EL (cell line): ENCODE data around the gene RAD23B.
"Not testable (repeated sequence)": the region's sequence is repeated elsewhere in the genome, so short reads cannot be mapped to it uniquely, and the experiment has no call there.

Experiments used
- DNase-seq: peaks from one replicate; pipeline ENCODE4 v3.0.0-alpha.2; 2016

The RAD23B gene

DNA sequence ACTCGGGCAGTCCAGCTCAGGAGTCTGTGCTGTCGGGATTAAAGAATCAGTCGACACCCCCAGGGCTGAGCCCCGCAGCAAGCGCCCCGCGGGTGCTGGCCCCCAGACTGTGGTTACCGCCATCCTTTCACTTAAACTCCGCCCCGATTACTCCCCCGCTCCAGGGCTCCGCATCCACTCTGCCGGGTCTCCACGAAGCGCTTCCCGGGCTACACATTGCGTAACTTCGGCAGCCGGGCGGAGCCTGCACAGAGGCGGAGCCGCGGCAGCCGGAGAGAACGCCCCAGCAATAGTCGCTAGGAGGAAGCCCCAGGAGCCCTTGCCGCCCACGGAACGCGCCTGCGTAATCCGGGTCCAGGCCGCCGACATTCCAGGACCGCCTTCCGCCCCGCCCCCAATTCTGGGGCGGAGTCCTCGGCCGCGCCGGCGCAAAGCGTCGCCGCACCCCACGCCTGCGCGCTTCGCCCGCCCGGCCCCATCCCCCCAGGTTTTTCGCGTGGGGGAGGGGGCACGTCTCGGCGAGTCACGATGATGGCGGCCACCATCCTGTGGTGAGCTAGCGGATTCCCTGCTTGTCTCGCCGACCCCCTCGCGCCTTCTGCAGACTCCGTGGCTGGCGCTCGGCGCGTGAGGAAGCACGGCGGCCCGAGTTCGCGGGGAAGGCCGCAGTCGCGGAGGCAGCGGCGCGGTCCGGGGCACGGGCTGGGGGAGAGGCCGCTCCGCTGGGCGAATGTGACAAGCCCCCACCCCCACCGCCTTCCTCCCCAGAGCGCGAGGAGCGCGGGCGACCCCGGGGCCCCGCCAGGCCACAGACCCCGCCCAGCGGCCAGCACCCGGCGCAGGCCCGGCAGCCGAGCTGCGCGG lies at the start of gene RAD23B:
RAD23B (plus strand) TSS at position 521 of the 864 bp plus-strand sequence. CDS start 351 bp downstream, outside the sequence.
- peak; percentile 99 for DNase-seq

DNA sequence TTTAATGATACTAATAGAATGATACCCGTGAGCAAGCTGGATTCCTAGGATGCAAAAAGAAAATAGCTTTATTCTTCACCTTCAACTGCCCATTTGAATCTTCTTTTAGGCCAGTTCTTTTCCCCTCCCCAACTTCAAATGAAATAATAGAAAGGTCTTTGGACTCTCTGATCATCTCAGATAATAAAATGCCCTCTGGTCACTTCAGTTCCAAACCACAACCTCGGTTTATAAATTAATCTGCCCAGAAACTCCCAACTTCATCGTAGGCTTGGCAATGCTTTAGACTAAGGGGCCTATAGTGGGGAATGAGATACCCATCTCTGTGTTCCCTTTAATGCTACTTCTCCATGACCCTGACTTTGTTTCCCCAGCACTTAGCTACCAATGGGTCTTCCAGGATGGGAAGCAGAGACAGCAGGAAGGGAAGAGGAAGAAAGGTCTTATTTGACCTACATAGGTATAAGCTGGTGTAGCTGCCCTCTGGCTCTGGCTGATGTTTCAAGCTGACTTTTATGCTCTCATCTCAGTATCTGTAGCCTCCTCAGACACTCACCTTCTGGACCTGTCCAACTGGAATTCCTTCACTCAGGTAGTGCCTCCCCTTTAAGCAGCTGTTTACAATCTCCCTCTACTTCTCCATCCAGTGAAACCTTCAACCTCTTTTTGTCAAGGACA lies 47.2 kb upstream of the RAD23B start:
- DNase-seq = no peak

DNA sequence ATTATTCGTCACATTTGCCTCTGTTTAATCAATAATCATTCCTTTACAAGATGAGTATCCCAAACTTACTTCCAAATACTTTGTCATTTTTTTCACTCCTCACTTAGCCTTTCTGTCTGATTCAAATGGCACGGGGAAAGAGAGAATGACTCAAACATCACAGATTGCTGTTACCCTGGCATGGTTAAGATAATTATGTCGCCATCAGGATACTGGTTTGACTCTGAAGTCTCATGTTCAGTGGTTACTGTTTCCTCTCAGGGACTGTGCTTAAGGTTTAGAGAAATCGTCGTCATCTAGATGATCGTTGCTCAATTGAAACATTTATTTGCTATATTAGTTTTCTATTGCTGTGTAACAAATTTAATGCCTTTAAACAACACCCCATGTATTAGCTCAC lies 45.2 kb upstream of the RAD23B start:
- DNase-seq = no peak

DNA sequence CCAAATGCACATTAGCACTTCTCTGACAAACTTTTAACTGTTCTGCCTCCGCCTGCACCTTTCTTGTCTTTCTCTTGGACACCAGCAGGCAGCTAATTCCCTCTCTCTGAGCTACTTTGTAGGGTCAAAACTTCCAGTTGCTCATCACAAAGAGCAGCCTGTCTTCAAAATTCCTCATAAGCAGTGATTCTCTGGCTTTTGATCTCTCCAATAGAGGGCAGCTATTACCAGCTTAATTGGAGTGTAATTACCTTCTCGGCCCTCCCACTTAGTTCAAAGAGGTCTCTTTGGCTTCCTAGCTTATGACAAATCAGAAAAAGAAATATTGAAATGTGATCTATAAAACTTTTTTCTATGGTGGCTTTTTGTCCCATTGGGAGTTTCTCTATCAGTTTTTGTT lies 43.6 kb upstream of the RAD23B start:
- no peak for DNase-seq

DNA sequence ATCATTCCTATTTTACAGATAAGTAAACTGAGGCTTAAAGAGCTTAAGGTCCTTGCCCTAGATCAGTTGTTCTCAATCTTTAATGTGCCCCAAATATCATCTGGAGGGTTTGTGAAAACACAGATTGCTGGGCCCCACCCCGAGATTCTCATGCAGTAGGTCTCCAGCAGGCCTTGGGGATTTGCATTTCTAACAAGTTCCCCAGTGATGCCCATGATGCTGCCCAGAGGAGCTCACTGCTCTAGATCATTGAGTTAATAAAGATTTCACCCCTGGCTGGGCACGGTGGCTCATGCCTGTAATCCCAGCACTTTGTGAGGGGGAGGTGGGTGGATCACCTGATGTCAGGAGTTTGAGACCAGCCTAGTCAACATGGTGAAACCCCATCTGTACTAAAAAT lies 42.8 kb upstream of the RAD23B start:
- no peak for DNase-seq

DNA sequence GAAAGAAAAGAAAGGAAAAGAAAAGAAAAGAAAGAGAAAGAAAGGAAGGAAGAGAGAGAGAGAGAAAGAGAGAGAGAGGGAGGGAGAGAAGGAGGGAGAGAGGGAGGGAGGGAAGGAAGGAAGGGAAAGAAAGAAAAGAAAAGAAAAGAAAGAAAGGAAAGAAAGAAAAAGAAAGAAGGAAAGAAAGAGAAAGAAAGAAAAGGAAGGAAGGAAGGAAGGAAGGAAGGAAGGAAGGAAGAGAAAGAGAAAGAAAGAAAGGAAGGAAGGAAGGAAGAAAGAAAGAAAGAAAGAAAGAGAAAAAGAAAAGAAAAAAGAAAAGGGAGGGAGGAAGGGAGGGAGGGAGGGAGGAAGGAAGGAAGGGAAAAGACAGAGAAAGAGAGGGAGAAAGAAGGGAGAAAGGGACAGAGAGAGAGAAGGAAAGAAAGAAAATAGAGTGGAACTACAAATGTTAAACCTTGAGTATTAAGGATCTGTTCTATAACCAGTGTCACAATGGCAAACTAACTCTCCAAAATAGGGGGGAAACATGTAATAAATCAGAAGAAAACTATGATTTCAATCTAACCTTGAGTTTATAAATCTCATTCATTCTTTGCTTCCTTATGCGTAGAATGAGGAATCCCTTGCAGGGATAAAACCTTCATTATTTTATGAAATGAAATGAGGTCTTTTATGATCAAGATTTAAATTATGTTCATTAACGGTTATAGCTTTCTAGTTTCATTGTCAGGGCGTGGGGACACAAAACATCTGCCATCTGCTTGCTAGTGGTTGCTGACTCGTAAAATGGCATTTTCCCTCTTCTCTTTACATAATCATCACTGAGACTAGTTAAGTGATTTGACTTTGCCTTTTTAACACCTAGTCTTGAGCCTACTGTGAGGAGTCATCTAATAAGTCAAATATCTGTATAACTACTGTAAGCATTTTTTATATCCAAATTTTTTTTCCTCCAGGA lies 40.7 kb upstream of the RAD23B start:
- DNase-seq = peak; percentile 66

DNA sequence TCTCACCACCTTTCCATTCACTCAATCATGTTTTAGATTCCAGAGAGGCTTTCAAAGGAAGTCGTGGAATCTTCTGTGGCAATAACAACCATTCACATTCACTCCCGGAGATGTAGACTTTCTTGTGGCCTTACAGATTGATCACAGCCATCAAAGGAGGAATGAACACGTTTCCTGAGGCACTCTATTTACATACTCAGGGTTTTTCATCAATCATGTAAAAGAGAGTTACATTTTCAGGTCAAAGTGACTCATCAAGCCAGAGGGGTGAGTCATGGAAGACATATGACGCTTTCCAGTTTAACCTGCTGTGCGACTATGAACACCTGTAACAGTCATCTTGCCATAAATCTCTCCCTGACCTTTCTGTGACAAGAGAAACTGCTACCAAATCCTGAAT lies 39.3 kb upstream of the RAD23B start:
- DNase-seq = peak; percentile 71

DNA sequence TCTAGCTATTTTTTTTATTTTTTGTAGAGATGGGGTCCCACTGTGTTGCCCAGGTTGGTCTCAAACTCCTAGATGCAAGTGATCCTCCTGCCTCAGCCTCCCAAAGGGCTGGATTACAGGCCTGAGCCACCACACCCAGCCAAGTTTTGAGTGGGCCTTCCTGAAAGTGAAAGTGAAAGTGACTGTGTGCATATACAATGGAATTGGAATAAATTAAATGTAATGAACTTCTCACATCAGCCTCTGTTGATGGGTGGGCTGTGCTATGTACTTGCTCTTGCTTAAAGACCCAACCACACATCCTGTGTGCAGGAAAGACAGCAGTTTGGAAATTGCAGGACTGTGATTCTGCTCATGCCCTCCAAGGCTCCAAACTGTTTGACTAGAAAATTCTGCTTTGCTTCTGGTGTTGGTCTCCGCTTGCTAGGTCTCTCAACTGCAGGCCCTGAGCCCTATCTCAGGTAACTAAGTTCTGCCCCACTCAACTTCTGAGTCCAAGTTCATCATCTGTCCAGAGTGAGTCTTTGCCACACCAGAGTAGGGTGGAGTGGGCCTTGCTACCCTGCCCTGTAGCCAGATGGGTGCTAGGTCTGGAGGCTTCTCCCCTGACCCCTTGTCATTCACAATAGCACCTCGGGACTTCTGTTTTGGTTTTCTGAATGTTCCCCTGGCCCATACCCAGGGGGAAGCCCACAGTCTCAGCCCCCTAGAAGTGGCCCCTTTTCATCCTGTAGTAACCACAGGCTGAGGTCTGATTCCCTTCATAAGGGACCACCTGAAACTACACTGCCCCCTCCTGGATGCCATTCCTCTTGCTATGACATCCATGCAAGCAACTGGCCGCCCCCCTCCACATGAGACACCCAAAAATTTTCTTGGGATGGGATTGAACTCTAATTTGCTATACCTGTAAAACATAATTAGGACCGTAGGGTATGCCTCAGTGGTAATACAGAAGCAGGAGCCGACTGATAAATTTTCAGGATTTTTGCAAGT lies 36.5 kb upstream of the RAD23B start:
- DNase-seq = no peak

DNA sequence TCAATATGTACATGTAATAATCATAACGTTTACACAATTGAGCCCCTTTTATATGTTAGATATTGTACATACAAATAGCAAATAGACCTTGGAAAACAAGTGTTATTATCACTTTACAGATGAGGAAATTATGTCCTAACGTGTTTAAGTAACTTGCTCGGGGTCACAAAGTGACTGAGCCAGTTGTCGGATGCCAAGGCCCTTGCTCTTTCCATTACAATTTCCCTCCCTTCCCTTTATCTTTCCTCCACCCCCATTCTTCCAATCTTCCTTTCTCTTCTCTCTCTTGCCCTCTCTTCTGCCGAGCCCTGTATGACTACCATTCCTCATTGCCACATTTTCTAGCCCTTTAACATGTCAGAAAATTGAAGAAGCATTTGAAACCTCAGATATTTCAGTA lies 34.4 kb upstream of the RAD23B start:
- DNase-seq = no peak

DNA sequence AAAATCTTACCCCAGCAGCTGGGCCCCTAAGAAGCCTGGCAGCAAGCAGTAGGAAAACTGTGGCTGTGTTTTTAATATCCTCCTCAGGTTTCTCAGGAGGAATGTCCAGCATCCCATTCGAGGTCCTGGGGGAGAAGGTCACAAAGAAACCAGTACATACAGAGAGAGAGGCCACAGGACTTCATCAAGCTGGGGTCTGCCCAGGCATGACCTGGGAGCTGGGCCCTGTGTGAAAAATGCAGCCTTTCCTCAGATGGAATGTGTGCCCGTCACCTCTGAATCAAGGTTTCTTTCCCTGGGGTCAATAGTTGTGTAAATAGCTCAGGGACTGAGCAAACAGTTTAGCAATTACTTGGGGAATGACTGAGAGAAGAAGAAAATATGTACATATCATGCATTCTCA lies 33.9 kb upstream of the RAD23B start:
- DNase-seq = peak; percentile 66

DNA sequence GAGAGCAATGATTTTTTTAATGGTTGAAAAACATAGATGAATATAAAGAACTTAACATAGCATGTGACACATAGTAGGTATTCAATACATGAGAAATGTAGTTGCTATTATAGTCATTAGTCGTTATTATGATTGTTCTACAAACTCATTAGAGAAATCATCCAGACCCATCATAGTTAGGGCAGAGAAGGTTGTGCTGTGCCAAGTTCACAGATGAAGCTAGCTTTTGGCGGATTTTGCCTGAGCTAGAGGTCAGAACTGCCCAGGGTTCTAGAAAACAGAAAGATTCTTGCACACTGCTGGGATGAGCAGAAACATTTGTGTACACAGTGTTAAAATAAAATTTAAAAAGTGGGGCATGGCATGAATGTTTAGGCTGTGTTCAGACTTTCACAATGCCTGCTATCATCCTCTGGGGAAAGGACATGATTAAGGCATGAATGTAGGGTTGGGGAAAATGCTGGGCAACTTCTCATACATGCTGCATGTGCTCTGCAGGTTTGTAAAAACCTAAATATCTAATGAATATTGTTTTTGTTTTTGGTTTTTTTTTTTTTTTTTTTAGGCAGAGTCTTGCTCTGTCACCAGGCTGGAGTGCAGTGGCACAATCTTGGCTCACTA lies 33.3 kb upstream of the RAD23B start:
- DNase-seq = no peak

DNA sequence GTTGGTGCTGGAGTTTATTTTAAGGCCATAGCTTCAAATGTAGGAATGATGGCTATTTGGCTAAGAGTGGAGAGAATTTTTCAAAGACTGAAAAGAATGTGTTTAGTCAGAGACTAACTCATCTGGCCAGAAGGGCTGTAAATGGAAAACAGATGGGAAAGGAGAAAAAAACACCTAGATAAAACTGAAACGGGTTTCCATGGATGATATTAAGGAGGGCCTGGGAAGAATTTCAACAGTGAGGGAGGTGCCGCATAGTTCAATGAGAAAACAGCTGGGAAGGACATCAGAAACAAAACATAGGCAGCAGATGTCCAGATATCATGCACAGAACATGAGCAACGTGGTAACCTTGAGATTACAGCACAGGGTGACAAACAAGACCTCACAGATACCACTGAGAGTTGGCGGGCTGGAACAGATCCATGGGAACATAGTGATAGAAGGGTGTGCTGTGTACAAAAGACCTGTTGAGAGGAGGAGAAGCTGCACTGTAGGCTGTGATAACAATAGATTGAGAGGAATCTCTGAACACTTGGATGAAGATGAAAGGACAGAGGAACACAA lies 31.2 kb upstream of the RAD23B start:
- peak; percentile 90 for DNase-seq

DNA sequence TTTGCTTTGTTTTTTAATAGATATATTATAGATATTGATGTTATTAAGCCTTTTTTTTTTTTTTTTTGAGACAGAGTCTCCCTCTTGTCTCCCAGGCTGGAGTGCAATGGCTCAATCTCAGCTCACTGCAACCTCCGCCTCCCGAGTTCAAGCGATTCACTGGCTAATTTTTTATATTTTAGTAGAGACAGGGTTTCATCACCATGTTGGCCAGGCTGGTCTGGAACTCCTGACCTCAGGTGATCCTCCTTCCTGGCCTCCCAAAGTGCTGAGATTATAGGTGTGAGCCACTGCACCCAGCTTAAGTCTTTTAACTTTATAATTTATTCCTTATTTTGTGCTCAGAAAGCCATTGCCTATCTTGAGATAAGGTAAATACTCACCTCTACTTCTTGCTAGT lies 24.2 kb upstream of the RAD23B start:
- no peak for DNase-seq

DNA sequence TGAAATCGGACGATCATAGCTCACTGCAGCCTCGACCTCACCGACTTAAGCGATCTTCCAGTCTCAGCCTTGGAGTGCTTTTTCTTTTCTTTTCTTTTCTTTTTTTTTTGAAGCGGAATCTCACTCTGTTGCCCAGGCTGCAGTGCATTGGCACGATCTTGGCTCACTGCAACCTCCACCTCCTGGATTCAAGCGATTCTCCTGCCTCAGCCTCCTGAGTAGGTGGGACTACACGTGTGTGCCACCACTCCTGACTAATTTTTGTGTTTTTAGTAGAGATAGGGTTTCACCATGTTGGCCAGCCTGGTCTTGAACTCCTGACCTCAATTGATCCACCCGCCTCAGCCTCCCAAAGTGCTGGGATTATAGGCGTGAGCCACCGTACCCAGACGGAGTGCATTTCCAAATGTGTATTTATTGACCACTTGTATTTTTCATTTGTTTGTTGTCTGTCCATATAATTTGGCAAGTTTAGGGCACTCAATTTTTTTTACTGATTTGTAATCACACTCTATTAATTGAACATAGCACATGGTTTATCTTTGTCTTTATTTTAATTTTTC lies 23.2 kb upstream of the RAD23B start:
- DNase-seq = not testable (repeated sequence)

DNA sequence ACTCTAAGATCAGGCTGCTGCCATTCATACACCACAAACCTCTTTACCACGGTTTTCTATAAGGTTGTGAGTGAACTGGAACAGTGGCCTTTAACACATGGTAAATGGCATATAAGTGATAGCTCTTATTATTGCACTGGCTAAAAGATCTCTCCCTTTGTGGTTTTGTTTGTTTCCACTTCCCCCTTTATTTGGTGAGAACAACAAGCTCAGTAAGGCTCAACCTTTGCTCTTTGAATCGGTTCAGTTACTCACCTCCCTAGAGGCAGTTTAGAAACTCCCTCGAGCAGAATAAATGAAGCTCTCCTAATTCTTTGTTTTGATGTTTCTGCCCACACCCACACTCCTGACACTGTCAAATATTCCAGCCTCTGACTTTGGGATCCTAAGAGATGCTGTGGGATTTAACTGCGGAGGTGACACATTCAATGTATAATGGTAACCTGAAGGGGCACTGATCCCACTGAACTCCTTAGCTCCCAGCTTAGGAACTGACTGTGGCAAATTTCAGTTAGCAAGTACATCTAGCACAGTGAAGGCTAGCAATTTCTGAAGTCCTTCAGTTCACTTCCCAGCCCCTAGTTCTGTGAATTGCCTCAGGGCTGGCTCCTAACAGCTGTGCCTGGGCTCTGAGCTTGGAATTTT lies 22.5 kb upstream of the RAD23B start:
- no peak for DNase-seq

DNA sequence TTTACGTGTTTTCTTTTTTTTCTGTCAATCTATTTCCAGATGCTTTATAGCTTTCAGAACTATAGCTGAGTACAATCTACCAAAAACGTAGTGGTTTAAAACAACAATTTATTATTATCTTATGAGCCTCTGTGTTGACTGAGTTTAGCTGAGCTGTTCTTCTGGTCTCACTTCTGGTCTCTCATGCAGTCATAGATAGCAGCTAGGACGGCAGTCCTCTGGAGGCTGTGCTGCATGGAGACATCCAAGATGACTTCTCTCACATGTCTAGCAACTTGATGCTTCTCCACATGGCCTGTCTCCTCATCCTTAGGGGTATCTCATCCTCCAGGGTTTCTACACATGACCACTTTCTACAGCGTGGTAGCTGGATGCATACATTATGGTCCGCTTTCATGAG lies 22.0 kb upstream of the RAD23B start:
- DNase-seq = no peak

DNA sequence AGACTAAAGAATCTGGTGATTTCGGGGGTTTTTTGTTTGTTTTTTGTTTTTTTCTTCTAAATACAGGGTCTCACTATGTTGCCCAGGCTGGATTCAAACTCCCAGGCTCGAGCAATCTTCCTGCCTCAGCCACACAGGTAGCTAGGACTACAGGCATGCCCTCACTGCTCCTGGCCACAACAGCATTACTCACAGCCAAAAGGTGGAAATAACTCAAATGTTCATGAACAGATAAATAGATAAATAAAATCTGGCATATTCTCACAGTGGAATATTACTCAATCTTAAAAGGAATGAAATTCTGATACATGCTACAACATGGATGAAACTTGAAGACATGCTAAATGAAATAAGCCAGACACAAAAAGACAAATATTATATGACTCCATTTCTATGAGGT lies 19.8 kb upstream of the RAD23B start:
- DNase-seq = no peak

DNA sequence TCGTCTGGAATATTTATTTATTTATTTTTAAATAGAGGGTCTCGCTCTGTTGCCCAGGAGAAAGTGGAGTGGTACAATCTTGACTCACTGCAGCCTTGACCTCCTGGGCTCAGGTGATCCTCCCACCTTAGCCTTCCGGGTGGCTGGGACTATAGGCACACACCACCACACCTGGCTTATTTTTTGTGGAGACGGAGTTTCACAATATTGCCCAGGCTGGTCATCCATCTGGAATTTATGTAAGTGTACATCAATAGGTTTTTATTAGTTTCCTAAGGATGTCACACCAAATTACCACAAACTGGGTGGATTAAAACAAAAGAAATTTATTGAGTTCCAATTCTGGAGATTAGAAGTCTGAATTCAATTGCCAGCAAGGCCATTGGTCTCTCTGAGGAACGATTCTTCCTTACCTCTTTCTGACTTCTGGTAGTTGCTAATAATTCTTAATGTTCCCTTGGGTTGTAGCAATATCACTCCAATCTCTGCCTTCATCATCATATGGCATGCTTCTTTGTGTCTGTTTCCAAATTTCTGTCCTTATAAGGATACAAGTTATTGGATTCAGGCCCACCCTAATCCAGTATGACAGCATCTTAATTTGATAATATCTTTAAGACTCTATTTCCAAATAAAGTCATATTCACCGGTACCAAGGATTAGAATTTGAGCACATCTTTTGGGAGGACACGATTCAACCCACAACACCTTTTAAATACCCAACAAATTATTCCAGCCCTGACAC lies 16.3 kb upstream of the RAD23B start:
- no peak for DNase-seq

DNA sequence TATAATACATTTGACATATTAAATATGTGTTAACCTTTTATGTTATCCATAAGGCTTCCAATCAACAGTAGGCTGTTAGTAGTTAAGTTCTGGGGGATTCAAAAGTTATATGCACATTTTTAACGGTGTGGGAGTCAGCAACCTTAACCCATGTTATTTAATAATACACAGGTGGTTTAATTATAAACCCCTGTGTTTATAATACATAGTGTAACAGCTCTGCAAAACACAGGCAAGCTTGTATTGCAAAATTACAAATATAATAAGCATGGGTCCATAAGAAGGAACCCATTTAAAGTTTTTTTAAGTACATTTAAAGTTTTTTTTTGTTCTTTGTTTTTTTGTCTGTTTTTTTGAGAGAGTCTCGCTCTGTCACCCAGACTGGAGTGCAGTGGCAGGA lies 14.5 kb upstream of the RAD23B start:
- no peak for DNase-seq
